ENCODE results near the gene MKS1. TPM values are rescaled to one million over a fixed set of nuclear protein-coding genes. Genes with fewer than 3 reads are reported as not detected.

The MKS1 gene
- total and polyA plus RNA-seq, 2 of the 8 experiments (the other 6 are each of a cell fraction or from before 2014, with no cell fraction given): 12.0 to 21.7 TPM

DNA sequence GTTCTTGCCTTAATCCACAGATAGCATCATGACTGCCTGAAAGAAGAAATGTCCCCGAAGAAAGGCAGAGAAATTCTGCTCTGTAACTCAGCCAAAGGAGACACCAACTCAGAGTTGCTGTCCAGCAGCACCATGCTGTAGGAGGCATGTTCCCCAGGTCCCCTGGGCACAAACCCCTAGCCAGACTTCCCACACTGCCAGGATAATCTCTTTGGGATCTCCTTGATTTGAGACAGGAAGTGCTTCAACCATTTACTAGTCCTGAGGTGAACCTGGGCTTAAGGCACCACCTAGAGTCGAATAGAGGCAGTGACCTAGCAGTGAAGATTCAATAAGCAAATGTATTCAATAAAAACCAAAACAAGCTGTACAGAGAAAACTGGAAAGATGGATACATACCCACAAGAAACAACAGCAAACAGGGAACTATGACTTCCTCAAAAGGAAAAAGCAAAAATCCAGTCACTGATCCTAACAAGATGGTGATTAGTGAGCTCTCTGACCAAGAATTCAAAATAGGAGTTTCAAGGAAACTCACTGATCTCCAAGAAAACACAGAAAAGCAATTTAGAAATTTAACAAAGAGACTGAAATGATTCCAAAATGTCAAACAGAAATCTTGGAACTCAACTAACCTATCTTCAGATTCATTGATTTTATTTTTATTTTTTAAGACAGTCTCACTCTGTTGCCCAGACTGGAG is 46.5 kb downstream of the MKS1 start (continued):
- TF ChIP-seq GABPA (IDR thresholded peaks at IDR 0.05; ENCODE audit: borderline replicate concordance, insufficient read depth, low read length): no peak
- no peak for TF ChIP-seq CHD2 (IDR thresholded peaks at IDR 0.05; ENCODE audit: low read length)

Data from H1 (cell line).